Kidney tubule cell (primary cell): ENCODE measurements around the gene IFRD1.
"Not testable (repeated sequence)": the region's sequence is repeated elsewhere in the genome, so short reads cannot be mapped to it uniquely, and the experiment has no call there.

Source experiments
- DNase-seq: peaks from one replicate; pipeline ENCODE4 v3.0.0-alpha.2; 2018; ENCODE audit warnings: low spot score

Gene IFRD1

DNA sequence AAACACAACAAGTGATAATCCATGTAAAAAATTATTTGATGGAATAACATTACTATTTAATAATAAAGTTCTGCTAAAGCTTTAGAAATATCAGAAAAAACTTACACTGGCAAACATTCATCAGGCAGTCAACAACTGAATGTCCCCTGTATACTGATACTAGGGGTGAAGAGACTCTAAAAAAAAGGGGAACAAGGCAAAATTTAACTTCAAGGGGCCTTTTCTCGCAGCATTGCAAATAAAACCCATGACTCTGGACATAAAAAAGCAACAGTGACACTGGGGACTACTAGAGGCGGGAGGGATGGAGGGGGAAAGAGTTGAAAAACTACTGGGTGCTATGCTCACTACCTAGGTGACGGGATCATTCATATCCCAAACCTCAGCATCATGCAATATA, 5.8 kb upstream of the IFRD1 start:
- no peak for DNase-seq

DNA sequence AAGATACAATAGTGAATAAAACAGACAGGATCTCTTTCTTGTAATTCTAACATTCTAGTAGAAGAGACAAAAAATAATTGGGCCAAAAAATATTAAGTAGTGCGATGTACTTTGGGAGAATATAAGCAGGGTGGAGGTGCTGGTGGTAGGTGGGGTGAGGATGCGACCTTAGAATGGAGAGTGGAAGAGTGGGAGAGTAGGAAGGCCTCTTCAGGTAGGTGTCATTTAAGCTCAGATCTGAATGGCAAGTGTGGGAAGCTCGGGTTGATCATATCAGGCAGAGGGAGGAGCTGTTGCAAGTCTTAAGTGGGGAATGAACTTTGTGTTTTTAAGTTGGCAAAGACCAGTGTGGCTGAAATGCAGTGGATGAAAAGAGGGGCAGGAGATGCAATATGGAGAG, 3.8 kb upstream of the IFRD1 start:
- no peak for DNase-seq

DNA sequence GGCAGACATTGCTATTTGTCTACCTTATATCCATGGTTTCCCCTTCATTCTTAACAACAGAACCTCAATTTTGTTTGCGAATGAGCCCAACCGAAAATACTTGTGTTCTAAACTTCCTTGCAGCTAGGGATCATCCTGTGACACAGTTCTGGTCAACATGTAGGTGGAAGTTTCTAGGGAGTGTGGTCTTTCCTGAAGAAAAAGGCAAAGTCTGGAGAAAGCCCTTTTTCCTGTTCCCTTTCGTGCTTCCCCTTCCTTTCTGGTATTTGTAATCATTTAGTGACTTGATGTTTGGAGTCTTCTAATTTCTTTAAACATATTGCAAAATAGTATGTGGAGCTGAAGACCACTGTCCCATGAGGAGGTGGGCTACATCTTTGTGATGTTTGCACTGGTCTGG, 2.9 kb upstream of the IFRD1 start:
- DNase-seq: no peak

DNA sequence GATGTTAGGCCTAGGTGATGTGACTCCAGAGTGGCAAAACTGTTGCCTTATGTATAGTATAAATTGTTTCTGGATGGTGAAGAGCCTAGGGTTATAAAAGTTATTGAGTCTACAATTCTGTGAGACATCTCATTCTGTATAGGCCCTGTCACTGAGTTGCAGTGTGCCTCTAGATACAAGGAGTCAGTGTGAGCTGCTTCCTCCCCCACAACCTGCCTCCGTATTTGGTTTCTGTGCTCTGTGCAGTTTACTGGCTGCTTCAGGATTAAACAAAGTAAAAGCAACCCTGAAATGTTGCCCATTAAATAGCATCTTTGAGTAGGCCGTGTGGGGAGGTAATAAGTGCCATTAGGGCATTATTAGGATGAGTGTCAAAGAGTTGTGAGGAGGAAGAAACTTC, 1.9 kb upstream of the IFRD1 start:
- no peak for DNase-seq

DNA sequence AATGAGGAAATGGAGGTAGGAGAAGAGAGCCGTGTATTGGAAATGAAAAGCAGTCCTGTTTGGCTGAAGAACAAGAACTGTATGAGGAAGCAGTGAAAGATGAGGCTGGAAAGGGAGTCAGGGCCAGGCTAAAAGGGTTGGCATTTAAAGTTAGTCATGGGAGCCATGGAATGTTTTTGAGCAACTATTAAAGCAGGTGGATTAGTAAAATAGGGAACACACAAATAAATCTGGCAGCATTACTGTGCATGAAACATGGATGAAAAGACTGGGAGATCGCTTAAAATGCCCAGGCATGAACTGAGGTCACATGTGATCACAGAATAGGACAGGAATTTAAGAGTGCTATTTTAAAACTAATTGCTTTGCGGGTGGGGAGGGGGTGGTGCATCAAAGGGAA, 1.4 kb upstream of the IFRD1 start:
- peak; percentile 53 for DNase-seq

DNA sequence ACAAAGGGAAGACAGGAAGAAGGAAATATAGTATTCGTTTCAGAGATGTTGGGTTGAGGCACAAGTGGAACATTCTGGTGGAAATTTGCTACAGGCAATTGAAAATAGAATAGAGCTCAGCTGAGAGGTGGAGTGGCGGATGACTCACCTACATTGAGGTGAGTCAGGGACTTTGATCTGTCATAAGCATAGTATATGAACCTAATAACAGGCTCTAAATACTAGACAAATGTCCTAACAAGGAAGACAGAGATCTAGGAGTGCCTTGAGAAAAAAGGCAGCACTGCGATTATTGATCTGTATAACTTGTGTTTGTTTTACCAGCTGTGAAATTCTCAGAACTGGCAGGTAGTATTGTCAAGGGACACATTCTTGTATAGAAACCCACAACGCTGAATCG, 907 bp upstream of the IFRD1 start:
- peak; percentile 86 for DNase-seq

DNA sequence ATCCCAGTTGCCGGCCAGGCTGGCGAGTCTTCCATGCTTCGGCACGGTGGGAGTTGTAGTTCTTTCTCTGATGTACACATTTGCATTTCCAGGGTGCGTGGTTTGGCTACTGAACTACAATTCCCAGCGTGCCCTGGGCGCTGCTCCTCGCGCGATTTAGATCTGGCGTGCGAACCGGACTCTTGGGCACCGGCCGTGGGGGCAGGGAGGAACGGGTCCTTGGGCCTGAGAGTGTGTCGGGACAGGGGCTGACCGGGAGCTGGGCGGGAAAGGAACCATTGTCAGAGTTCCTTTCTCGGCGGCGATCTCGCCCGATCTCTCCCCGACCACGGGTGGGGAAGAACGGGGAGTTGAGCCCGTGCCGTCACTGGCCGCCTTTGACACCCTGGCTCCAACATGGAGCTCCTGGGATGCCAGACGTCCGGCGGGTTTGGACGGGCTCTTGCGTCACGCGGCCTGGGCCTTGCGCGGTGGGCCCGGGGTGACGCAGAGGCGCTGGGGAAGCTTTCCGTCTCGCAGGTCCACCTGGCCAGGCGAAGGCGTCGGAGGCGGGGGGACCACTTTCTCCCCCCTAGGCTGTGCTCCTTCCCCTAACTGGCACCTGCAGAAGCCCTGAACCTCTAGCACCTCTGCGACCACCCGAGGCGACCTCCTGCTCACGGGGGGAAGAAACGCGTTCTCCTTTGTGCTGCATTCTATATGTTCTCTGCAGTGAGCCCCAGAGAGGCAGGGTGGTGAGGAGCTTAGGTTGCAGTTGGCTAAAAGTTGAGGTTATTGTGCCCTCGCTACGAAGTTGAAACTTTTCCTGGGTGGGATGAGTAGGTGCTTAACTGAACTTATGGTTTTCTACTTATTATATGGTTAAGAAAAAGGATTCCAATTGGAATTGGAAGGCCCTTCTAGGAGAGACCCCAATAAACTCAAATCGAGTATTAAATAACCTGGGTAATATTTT, 824 bp downstream of the IFRD1 start:
- peak; percentile 96 for DNase-seq

DNA sequence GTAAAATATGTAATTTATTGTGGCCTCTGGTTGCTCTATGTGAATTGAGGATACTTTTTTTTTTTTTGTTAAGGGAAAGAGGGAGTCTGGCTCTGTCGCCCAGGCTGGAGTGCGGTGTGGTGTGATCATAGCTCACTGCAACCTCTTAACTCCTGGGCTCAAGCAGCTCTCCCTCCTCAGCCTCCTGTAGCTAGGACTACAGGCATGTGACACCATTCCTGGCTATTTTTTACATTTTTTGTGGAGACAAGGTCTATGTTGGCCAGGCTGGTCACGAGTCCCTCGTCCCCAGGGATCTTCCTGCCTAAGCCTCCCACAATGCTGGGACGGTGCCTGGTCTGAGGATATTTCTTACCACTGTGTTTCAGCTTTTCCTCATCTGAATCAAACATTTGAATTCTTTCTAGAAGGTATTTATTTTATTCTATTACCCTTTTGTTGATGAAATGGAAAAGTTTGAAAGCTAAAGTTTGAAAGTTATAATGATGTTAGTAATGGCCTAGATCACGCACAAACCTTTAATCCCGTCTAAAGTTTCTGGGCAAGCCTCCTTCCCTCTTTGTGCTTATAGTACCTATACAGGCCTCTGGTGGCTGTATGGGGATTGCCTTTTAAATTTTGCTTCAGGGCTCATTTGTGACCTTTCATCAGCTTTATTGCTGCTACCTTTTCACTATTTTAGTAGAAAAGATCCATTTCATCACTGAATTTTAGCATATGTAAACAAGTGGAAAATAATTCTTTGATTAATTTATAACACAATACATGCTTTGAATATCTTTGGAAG, 2.0 kb downstream of the IFRD1 start:
- peak; percentile 54 for DNase-seq

DNA sequence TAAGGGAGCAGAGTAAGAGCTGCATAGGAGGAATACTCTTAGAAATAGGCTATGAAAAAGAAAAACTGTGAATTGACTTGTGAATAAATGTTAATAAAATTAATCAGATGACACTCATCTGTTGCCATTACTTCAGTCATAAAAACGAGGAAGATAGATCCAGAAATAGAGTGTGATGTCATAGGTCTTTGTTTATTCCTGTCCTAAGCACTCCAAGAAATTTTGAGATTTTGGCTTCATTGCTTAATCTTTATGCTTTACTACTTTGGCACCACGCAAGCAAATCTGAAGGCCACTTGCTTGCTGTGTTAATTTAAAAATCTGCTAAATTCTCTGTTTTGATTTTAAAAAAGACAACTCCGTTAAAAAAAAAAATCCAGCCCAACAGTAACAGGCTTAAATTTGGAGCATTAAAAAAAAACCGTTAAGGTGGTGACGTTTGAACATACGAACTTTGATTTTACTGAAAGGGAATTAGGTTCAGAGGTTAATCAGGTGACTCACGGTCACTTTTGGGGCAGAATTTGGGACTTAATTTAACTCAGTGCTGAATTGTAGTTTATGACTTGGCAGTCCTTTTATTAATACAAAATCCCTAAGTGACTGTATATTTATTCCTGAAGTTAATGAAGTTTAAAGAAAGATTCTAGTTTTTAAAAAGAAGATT, 3.4 kb downstream of the IFRD1 start:
- DNase-seq: peak; percentile 38

DNA sequence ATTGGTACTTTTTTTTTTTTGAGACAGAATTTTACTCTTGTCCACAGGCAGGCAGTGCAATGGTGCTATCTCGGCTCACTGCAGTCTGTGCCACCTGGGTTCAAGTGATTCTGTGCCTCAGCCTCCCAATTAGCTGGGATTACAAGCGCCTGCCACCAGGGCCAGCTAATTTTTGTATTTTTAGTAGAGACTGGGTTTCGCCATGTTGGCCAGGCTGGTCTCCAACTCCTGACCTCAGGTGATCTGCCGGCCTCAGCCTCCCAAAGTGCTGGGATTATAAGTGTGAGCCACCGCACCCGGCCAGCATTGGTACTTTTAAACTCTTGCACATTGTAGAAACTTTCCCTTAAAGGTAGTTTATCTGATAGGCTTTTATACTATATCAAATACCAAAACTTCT, 3.9 kb downstream of the IFRD1 start:
- DNase-seq: not testable (repeated sequence)

DNA sequence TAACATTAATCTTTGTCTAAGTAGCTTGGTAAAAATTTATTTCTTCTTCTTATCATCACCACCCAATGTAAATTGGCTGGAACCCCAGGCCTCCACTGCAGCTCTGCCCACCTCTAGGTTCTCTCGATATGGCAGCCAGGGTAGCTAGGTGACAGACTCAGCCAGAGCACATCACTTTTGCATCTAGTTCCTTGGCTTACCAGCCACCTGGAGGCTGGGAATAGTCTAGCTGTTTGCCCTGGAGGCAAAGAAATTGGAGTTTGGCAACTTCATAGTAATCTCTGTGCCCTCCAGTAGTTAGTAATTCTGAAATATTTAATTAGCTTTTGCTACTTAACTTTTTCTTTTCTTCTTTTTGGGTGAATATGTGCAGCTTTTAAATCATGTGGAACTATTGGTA, 9.4 kb downstream of the IFRD1 start:
- DNase-seq: no peak

DNA sequence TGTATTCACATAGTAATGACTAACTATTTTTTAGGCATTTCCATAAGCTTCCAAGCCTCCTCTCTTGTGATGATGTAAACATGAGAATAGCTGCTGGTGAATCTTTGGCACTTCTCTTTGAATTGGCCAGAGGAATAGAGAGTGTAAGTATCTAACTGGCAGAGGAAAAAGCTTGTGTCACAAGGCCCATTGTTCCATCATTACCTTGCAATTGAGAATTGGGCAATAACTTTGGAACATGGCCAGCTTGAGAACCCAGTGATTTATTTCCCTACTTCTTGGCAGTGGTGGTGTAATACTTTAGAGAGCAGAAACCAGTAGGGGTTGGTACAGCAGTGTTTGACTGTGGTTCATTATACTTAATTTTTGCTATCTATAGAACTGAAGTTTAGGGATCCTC, 12.0 kb downstream of the IFRD1 start:
- DNase-seq: peak; percentile 73

DNA sequence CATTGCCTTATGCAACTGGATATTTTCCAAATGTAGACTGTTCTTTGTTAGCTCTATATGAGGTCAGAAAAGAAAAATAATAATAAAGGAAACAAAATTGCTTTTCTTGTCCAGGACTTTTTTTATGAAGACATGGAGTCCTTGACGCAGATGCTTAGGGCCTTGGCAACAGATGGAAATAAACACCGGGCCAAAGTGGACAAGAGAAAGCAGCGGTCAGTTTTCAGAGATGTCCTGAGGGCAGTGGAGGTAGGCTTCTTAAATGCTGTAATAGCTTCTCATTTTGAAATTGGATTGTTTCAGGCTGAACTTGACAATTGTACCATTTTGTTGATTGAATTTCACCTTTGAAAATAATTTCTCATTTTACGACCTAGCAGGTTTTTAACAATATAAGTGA, 17.6 kb downstream of the IFRD1 start:
- DNase-seq: no peak

DNA sequence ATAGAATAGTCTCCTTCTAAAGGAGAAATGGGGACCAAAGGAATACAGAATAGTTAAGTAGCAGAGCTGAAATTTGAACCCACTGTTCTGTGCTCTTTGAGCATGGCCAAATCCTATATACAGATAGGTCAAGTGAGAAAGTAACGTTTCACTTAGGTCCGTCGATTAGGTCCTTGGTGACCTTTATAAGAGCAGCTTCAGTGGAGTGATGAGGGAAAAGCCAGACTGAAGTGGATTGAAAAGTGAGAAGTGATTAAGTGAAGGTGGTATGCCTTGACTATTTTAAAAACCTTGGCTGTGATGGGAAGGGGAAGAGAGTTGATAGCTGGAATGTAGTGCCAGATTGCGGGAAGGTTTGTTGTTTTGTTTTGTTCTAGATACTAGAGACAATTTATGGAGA, 19.9 kb downstream of the IFRD1 start:
- no peak for DNase-seq

DNA sequence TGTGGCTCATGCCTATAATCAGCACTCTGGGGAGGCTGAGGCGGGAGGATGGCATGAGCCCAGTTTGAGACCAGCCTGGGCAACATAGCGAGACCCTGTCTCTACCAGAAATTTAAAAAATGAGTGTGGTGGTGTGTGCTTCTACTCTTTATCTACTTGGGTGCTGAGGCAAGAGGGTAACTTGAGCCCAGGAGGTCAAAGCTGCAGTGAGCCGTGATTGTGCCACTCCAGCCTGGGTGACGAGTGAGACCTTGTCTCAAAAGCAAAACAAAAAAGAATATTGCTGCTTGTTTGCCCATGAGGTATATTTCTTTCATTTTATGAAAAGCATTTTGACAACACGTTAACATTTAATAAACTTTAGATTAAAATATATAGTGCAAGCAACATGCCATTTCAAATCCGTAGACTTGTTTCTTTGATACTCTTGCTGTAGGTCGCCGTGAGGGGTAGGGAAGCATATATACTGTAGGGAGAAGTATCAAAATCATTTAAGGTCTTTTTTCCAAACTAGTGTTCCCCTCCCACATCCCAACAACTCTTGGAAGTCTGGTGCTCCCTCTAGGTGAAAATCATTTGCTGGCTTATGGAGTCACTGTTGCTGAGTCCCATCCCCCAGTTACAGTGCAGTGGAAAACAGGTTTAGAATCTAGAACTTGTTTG, 26.3 kb downstream of the IFRD1 start:
- no peak for DNase-seq

DNA sequence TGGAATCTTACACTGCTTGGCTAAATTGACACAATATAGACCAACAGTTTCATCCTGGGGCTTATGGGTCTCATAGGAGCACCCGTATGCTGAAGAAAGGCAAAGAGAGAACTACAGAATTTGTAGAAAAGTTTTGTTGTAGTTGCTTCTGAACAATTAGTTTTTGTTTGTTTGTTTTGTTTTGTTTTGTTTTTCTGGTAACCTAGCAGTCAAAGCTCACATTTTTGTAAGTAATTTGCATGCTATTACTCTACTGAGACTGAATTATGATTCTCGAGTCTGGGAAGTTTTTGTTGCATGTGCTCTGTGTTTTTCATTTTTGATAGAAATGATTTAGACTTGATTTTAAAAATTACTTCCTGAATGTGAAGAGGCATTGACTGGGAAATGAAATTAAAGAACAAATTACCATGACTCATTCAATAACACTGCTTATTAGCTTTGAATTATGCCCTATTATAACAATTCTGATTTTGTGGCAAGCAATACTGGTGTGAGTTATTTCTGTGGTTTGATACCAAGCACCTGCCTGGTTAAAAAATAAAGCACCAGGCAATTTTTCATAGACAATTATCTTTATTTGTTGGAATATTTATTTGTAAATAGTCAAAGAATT, 31.0 kb downstream of the IFRD1 start:
- no peak for DNase-seq

DNA sequence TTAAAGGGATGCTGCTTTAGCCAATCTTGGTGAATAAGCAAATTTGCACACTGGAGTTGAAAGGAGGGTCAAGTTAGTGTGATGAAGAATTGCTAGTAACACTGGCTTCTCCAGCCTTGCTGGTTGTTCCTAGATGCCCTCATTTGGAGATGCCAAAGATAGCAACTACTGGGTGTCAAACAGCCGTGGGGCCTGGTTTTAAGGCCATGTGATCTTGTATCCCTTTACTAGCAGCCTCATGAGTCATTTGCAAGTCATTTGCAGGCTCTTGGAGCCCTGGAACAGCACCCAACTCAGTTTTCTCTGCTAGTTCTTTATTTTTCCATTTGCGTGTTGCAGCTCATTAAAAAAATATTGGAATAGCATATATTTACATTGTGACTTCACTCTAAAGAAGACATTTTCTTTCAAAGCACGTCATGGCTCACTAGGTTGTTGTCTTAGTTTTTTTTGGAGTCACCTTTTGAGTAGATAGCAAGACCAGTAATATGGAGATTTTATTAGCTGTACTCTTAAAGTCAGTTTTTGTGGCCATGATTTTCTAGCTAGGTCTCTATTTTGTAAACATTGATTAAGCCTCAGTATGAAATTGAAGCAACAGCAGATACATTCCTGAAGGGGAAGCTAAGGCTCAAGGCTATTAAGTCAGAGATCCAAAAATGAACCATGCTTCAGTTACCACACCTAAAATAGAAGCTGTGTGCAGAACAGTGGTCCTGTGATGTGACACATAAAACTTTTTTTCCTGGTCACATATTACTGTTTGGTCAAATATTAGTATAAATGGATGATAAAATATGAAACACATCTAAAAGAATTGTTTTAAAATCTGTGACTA, 31.8 kb downstream of the IFRD1 start:
- DNase-seq: peak; percentile 91

DNA sequence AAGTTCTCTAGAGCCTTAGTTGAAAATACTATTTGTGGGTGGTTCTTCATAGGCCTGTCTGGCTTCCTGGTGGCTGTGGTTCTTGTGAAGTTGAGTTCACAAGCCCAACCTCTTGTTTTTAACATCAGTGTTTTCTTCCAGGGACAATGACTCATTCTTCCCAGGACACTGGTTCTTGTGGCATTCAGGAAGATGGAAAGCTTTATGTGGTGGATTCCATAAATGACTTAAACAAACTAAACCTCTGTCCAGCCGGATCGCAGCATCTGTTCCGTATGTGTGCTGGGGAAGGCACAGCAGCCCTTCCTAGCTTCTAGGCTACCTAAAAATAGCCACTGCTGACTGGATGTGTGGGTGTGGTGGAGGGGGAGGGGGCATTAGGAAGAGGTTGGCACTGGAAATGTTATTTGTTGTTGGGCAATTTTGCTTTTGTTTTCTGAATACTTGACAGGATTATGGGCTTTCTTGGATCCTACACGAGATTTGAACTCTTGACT, 34.5 kb downstream of the IFRD1 start:
- DNase-seq: peak; percentile 87

DNA sequence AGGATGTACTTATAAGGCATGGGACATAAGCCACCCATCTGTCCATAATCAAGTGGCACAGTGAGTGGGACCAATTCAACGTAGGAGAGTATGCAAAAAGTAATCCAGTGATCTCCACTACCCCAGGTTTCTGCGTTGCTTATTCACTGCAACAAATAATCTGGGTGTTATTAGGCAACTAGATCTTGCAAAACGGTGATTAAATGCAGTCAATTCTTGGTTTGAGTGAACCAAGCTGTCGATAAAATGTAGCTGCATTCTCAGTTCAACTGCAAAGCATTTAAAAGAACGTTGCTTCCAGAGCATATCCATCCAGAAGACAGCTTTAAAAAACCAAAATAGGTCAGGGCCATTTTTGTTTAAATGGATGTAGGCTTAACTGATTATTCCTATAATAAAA, 35.5 kb downstream of the IFRD1 start:
- DNase-seq: no peak

DNA sequence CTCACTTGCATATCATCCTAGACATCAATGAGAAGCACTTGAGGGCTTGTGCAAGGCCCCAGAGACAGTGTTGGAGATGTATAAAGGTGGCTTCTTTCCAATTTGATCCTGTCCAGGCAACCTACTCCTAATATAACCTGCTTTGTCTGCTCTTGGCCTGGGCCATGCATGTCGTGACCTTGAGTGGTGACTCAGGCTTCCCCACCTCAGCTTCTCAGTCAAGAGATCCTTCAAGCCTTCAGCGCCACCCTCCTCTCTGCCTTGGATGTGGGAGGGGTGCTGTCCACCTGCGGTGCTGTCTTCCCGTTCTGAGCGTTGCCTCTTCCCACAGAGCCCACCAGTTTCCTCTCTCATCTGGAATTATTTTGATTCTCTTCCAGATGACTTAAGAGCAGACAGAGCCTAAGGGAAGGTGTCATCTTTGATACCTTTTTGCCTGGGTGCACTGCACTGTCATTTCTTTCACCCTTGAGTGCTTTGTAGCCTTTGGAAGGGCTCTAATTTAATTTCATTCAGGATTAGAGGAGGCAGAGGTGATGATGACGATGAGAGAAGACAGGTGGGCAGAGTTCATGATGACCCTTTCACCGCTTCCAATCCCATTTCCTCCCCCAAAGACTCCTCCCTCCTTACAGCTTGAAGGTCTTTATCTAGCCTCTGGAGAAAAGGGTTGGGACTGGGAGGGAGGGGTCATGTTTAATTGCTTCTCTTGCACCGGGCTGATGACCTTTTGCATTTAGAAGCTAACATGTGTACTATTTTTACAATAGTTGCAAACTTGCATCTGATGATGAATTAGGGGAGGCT, 37.4 kb downstream of the IFRD1 start:
- DNase-seq: no peak
